HCT116 (cell line): ENCODE results near the gene TRIM59. TPM values are rescaled to one million over a fixed set of nuclear protein-coding genes. Genes with fewer than 3 reads are reported as not detected.

ENCODE experiments used
- ATAC-seq: fragments of 200-7000 bp; cut with Tn5 transposase; 2 replicates; pipeline ENCODE4 v1.9.1; 2020; ENCODE audit warnings: mild to moderate bottlenecking, moderate library complexity
- Bru-seq: library from RNA; stranded (reverse); fragments of 400-500 nt; gene quantifications from one replicate; lab custom pipeline; 2021; lab: Mats Ljungman, UMichigan
- BruChase-seq, 2 experiments: library from RNA; stranded (reverse); fragments of 400-500 nt; gene quantifications; one replicate each; lab custom pipeline; 2021; lab: Mats Ljungman, UMichigan
- BruUV-seq: library from RNA; stranded (reverse); fragments of 400-500 nt; replicated peaks from 2 replicates; lab custom pipeline; 2021; lab: Mats Ljungman, UMichigan
- CTCF ChIA-PET: fragments of 300-600 bp; sonication (Branson Sonifier 250); formaldehyde crosslinking; loops from one replicate; lab custom pipeline; 2021; ENCODE audit warnings: antibody characterized with exemption; lab: Charles Lee
- POLR2A ChIA-PET: fragments of 300-600, 350-600 bp; sonication (Branson Sonifier 250); formaldehyde crosslinking; loops from one replicate; lab custom pipeline; 2021; ENCODE audit warnings: antibody characterized with exemption; lab: Charles Lee
- RAD21 ChIA-PET, 2 experiments: fragments of 300-600 bp; sonication (Branson Sonifier 250); formaldehyde crosslinking; loops; one replicate each; lab custom pipeline; 2023; ENCODE audit warnings: low total read pairs in 2 of 2; ENCODE audit not compliant: uncharacterized antibody in 2 of 2, unreplicated experiment in 2 of 2, low non-redundant PET in 1 of 2; lab: Charles Lee
- DNase-seq: peaks from one replicate; pipeline ENCODE4 v3.0.0-alpha.2; 2010; ENCODE audit warnings: low read depth, low spot score
- H2AFZ ChIP-seq: fragments of 200-600 bp; shearing (Covaris generic), sonication (generic); 2 replicates; pipeline ENCODE4 v1.6.1; 2017; ENCODE audit warnings: low read depth, mixed run types, mixed read lengths, antibody characterized with exemption, low read length; ENCODE audit not compliant: poor library complexity, severe bottlenecking
- H3K27ac ChIP-seq: 2 replicates; pipeline ENCODE4 v1.5.1; 2012; ENCODE audit warnings: low read depth, low read length
- H3K27me3 ChIP-seq: fragments of 200-600 bp; sonication (generic); 2 replicates; pipeline ENCODE4 v1.6.1; 2016; ENCODE audit warnings: mixed run types, low read length, mixed read lengths; ENCODE audit not compliant: insufficient read depth
- H3K36me3 ChIP-seq, 2 experiments: fragments of 200-500 bp in 1 of 2; fragments of 200-600 bp in 1 of 2; sonication (Bioruptor generic) in 1 of 2; sonication (generic) in 1 of 2; 2 replicates each; pipeline versions ENCODE4 v1.5.1 to v1.6.1; 2014 to 2016; ENCODE audit warnings: low read length in 2 of 2, inconsistent platforms in 1 of 2, mixed read lengths in 1 of 2, mixed run types in 1 of 2; ENCODE audit not compliant: insufficient read depth in 2 of 2, control insufficient read depth in 1 of 2
- H3K4me1 ChIP-seq, 2 experiments: fragments of 200-600 bp in 1 of 2; sonication (generic) in 1 of 2; 2 replicates each; pipeline versions ENCODE4 v1.5.1 to v1.6.1; 2012 to 2017; ENCODE audit warnings: low read length in 2 of 2, inconsistent platforms in 1 of 2, mild to moderate bottlenecking in 1 of 2, mixed read lengths in 1 of 2, mixed run types in 1 of 2, moderate library complexity in 1 of 2; ENCODE audit not compliant: insufficient read depth in 2 of 2, control insufficient read depth in 1 of 2
- H3K4me2 ChIP-seq: fragments of 200-600 bp; sonication (generic); 2 replicates; pipeline ENCODE4 v1.6.1; 2017; ENCODE audit warnings: mixed run types, low read length, mixed read lengths
- H3K4me3 ChIP-seq, 2 experiments: fragments of 200-600 bp in 1 of 2; sonication (generic) in 1 of 2; replicated peaks in 1 of 2; 2 replicates each; pipeline ENCODE4 v1.5.1; 2011 to 2016; ENCODE audit warnings: low read length in 2 of 2, control low read depth in 1 of 2, low read depth in 1 of 2, mild to moderate bottlenecking in 1 of 2, mixed read lengths in 1 of 2, mixed run types in 1 of 2
- H3K79me2 ChIP-seq: fragments of 200-600 bp; sonication (generic); 2 replicates; pipeline ENCODE4 v1.6.1; 2017; ENCODE audit warnings: mild to moderate bottlenecking, mixed run types, low read length, moderate library complexity, mixed read lengths; ENCODE audit not compliant: insufficient read depth
- H3K9ac ChIP-seq: fragments of 200-600 bp; sonication (generic); 2 replicates; pipeline ENCODE4 v1.6.1; 2016; ENCODE audit warnings: low read length, mixed read lengths
- H3K9me2 ChIP-seq: fragments of 200-600 bp; sonication (generic), shearing (Covaris generic); 2 replicates; pipeline ENCODE4 v1.6.1; 2017; ENCODE audit warnings: mixed run types, mild to moderate bottlenecking, moderate library complexity; ENCODE audit not compliant: insufficient read depth
- H3K9me3 ChIP-seq, 2 experiments: fragments of 200-500 bp in 1 of 2; fragments of 200-600 bp in 1 of 2; sonication (Bioruptor generic) in 1 of 2; sonication (generic) in 1 of 2; 2 replicates each; pipeline ENCODE4 v1.6.1; 2014 to 2017; ENCODE audit warnings: low read length in 2 of 2, mixed read lengths in 2 of 2, inconsistent platforms in 1 of 2, low read depth in 1 of 2, mild to moderate bottlenecking in 1 of 2, mixed run types in 1 of 2, moderate library complexity in 1 of 2; ENCODE audit not compliant: control insufficient read depth in 1 of 2, insufficient read depth in 1 of 2
- H4K20me1 ChIP-seq: fragments of 200-600 bp; sonication (generic), shearing (Covaris generic); 2 replicates; pipeline ENCODE4 v1.6.1; 2017; ENCODE audit warnings: mixed run types, mild to moderate bottlenecking, moderate library complexity; ENCODE audit not compliant: insufficient read depth
- CBX3 ChIP-seq: IDR thresholded peaks from 2 replicates; pipeline ENCODE4 v1.6.1; 2012; ENCODE audit warnings: low read depth
- EZH2phosphoT487 ChIP-seq: fragments of 200-600 bp; IDR thresholded peaks from 2 replicates; pipeline ENCODE4 v1.6.1; 2018; ENCODE audit warnings: antibody characterized with exemption, borderline replicate concordance
- POLR2A ChIP-seq: IDR thresholded peaks from 2 replicates; pipeline ENCODE4 v1.7.0; 2011; ENCODE audit warnings: borderline replicate concordance; ENCODE audit not compliant: insufficient read depth, insufficient read length; ENCODE audit errors: extremely low read depth
- POLR2AphosphoS5 ChIP-seq: IDR thresholded peaks from 2 replicates; pipeline ENCODE4 v1.6.1; 2011; ENCODE audit warnings: mild to moderate bottlenecking, low read depth, low read length, moderate library complexity
- SIN3A ChIP-seq: IDR thresholded peaks from 2 replicates; pipeline ENCODE4 v1.6.1; 2012; ENCODE audit warnings: low read depth
- SP1 ChIP-seq: IDR thresholded peaks from 2 replicates; pipeline ENCODE4 v1.6.1; 2012; ENCODE audit warnings: low read depth
- YY1 ChIP-seq: IDR thresholded peaks from 2 replicates; pipeline ENCODE4 v1.6.1; 2011; ENCODE audit warnings: low read length, low read depth, moderate library complexity, mild to moderate bottlenecking; ENCODE audit not compliant: insufficient replicate concordance; ENCODE audit errors: extremely low read depth
- ZFX ChIP-seq: fragments of 450-650 bp; IDR thresholded peaks from 2 replicates; pipeline ENCODE4 v1.6.1; 2017
- ZNF274 ChIP-seq: fragments of 200-500 bp; sonication (Bioruptor generic); IDR thresholded peaks from 2 replicates; pipeline ENCODE4 v1.6.1; 2014; ENCODE audit warnings: mild to moderate bottlenecking, low read depth, low read length, inconsistent platforms
- intact Hi-C: fragments of 100-400 bp; cut with micrococcal nuclease; formaldehyde crosslinking; loops from 2 replicates; pipeline ENCODE4 v1.10.0; 2022
- long read RNA-seq: library from polyadenylated mRNA; unstranded; transcript quantifications from one replicate; pipeline ENCODE4 v2.0.0, GENCODE V29; 2021; ENCODE audit not compliant: unreplicated experiment
- polyA plus RNA-seq: library from polyadenylated mRNA; unstranded; fragments of >200 nt; gene quantifications from 2 replicates; pipeline ENCODE4 v1.2.1, GENCODE V29; 2012; ENCODE audit warnings: missing spikeins
- total RNA-seq: library from RNA; stranded (reverse); gene quantifications from one replicate; pipeline ENCODE4 v1.2.1, GENCODE V29; 2021; ENCODE audit not compliant: unreplicated experiment
- TF ChIP-seq, protein P1 (sequence below): IDR thresholded peaks from 2 replicates; pipeline ENCODE4 v1.6.1; 2011; ENCODE audit warnings: mild to moderate bottlenecking, low read length, moderate library complexity; ENCODE audit not compliant: insufficient replicate concordance; ENCODE audit errors: extremely low read depth
- TF ChIP-seq, protein P2 (sequence below): IDR thresholded peaks from 2 replicates; pipeline ENCODE4 v1.6.1; 2012

Gene TRIM59, protein sequence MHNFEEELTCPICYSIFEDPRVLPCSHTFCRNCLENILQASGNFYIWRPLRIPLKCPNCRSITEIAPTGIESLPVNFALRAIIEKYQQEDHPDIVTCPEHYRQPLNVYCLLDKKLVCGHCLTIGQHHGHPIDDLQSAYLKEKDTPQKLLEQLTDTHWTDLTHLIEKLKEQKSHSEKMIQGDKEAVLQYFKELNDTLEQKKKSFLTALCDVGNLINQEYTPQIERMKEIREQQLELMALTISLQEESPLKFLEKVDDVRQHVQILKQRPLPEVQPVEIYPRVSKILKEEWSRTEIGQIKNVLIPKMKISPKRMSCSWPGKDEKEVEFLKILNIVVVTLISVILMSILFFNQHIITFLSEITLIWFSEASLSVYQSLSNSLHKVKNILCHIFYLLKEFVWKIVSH
- total RNA-seq (41.6 TPM), Bru-seq, nascent RNA (percentile 95 among the genes with signal in this experiment), BruChase-seq, experiment 1, labeled RNA remaining after a 6-hour chase (percentile 79 among the genes with signal in this experiment), BruChase-seq, experiment 2, labeled RNA remaining after a 2-hour chase (percentile 99 among the genes with signal in this experiment)
- 5.6 and 13.8 TPM in 2 replicates for polyA plus RNA-seq
- long read RNA-seq, transcript TRIM59-201 (3 exons, 3,867 nt) = major isoform, 10 of 36 reads
- long read RNA-seq, partial matches to known transcripts = 0 of 36 reads
- long read RNA-seq, other reads (novel, unspliced or antisense) = 21 of 36 reads

DNA sequence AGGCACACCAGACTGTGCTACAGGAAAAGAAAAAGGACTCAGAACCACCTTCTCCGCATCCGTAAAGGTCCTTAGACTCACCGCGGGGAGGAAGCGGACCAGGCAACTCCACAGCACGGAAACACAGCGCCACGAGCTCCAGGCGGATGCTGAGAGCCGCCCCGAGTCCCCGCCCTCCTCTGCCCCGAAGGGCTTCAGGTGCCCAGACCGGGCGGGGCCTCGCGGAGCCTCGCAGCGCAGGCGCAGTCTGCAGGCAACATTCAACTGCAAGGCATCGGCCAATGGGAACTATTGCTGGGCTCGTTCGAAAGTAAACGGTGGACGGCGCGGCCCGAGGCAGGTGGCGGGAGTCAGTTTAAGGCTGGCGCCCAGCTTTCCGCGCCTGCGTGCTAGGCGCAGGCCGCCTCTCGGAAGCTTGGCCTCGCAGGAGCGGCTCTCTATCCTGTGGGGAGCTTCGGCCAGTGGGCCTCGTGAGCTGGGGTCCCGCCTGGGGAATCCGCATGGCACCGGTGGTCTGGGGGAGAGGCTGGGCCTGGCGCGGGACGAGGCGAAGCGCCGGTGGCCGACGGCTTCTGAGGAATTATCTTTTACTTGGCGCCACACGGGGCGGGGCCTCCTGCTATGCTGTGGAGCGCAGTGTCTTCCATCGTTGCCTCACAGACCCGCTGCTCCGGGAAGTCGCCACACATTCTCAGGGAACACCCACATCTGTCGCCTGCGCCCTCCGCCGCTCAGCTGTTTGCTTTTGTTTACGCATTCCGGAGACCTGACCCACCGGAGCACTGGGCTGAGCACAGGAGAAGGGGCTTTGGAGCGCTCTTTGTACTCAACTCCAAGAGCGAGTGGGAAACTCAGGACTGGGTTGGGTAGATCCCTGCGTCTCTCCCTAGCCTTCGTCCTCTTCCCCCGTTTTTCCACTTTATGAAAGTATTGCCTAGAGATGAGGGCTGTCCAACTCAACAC is at the start of gene TRIM59:
Gene TRIM59 (minus strand): TSS at position 151 of the 963 bp plus-strand sequence. CDS start 10,603 bp downstream, outside the sequence.
- RAD21 ChIA-PET = interaction anchor here (0.6 kb wide), 2 partner anchors 15 to 977 kb away, joined by 3 to 4 read pairs; no protein-coding TSS in a partner anchor
- Histone ChIP-seq H3K4me1 (peaks cover 8 to 31% of the 10 kb centered on the region in 2 experiments), H3K9ac (peak within 1 kb of the TSS; percentile 91), H3K9me3 (no peaks in the 10 kb centered on the region), H4K20me1 (peaks cover under 1% of the 10 kb centered on the region; the same call in 1 of the 2 replicates), H3K4me2 (peak within 1 kb of the TSS; percentile 83), H3K79me2 (peaks cover 46% of the 10 kb centered on the region), H2AFZ (peak within 1 kb of the TSS; percentile 75), H3K27ac (peak within 1 kb of the TSS; percentile 92), H3K4me3 (peak within 1 kb of the TSS; percentile 75 to 77), H3K27me3 (no peaks in the 10 kb centered on the region), H3K9me2 (no peaks in the 10 kb centered on the region), H3K36me3 (peaks cover 2 to 17% of the 10 kb centered on the region in 2 experiments; a peak in 2 of 4 replicates)
- ATAC-seq = peak; percentile 92
- intact Hi-C loops = no loop called here
- peak; percentile 75 for TF ChIP-seq POLR2A
- peak; percentile 53; the same call in 1 of the 2 replicates for TF ChIP-seq ZFX
- TF ChIP-seq ZNF274 = no peak
- TF ChIP-seq, protein P1, sequence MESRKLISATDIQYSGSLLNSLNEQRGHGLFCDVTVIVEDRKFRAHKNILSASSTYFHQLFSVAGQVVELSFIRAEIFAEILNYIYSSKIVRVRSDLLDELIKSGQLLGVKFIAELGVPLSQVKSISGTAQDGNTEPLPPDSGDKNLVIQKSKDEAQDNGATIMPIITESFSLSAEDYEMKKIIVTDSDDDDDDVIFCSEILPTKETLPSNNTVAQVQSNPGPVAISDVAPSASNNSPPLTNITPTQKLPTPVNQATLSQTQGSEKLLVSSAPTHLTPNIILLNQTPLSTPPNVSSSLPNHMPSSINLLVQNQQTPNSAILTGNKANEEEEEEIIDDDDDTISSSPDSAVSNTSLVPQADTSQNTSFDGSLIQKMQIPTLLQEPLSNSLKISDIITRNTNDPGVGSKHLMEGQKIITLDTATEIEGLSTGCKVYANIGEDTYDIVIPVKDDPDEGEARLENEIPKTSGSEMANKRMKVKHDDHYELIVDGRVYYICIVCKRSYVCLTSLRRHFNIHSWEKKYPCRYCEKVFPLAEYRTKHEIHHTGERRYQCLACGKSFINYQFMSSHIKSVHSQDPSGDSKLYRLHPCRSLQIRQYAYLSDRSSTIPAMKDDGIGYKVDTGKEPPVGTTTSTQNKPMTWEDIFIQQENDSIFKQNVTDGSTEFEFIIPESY = peak; percentile 18
- no peak for TF ChIP-seq EZH2phosphoT487
- TF ChIP-seq POLR2AphosphoS5 = peak; percentile 95
- TF ChIP-seq, protein P2, sequence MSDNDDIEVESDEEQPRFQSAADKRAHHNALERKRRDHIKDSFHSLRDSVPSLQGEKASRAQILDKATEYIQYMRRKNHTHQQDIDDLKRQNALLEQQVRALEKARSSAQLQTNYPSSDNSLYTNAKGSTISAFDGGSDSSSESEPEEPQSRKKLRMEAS = peak; percentile 100
- peak; percentile 56 for TF ChIP-seq YY1
- peak; percentile 80; the same call in 1 of the 2 replicates for TF ChIP-seq SIN3A
- TF ChIP-seq CBX3 = peak; percentile 100
- TF ChIP-seq SP1 = peak; percentile 76
- DNase-seq = peak; percentile 94
- TSS peak; percentile 91 for BruUV-seq
- CTCF ChIA-PET = interaction anchor here (0.8 to 1.3 kb wide), 3 partner anchors 13 to 444 kb away, joined by 3 read pairs; no protein-coding TSS in a partner anchor
- POLR2A ChIA-PET = interaction anchor here (1.0 to 1.2 kb wide), 3 partner anchors 13 to 37 kb away, joined by 3 read pairs; no protein-coding TSS in a partner anchor
